H9 (cell line): ENCODE results near the gene MRPL36. TPM values are rescaled to one million over a fixed set of nuclear protein-coding genes. Genes with fewer than 3 reads are reported as not detected.

Experiments used
- DNase-seq: peaks from one replicate; pipeline ENCODE4 v3.0.0-alpha.2; 2017
- H2AFZ ChIP-seq: one replicate; pipeline ENCODE4 v1.6.1; 2013; ENCODE audit warnings: mild to moderate bottlenecking, low read length, control low read depth, moderate library complexity
- H2AK5ac ChIP-seq: 2 replicates; pipeline ENCODE4 v1.6.1; 2013; ENCODE audit warnings: low read length, control low read depth, mixed read lengths; ENCODE audit not compliant: insufficient read length
- H2BK120ac ChIP-seq: one replicate; pipeline ENCODE4 v1.6.1; 2013; ENCODE audit warnings: low read depth, mild to moderate bottlenecking, low read length, control low read depth, inconsistent platforms; ENCODE audit not compliant: poor library complexity, severe bottlenecking
- H2BK12ac ChIP-seq: 2 replicates; pipeline ENCODE4 v1.6.1; 2013; ENCODE audit warnings: low read length, control low read depth, mixed read lengths, low read depth; ENCODE audit not compliant: insufficient read length
- H2BK15ac ChIP-seq: 2 replicates; pipeline ENCODE4 v1.6.1; 2013; ENCODE audit warnings: low read depth, low read length, control low read depth
- H2BK20ac ChIP-seq: one replicate; pipeline ENCODE4 v1.6.1; 2013; ENCODE audit warnings: low read depth, mild to moderate bottlenecking, low read length, control low read depth, inconsistent platforms; ENCODE audit not compliant: poor library complexity, severe bottlenecking
- H2BK5ac ChIP-seq: 2 replicates; pipeline ENCODE4 v1.6.1; 2013; ENCODE audit warnings: low read length, control low read depth, mixed read lengths; ENCODE audit not compliant: insufficient read length
- H3K14ac ChIP-seq: 2 replicates; pipeline ENCODE4 v1.6.1; 2013; ENCODE audit warnings: low read length, control low read depth; ENCODE audit not compliant: insufficient read depth
- H3K18ac ChIP-seq: 2 replicates; pipeline ENCODE4 v1.6.1; 2013; ENCODE audit warnings: low read depth, mild to moderate bottlenecking, mixed read lengths, low read length, control low read depth; ENCODE audit not compliant: insufficient read length
- H3K23ac ChIP-seq: 2 replicates; pipeline ENCODE4 v1.6.1; 2013; ENCODE audit warnings: low read length, control low read depth, mixed read lengths, low read depth; ENCODE audit not compliant: insufficient read length
- H3K23me2 ChIP-seq: 2 replicates; pipeline ENCODE4 v1.6.1; 2013; ENCODE audit warnings: low read depth, mild to moderate bottlenecking, mixed read lengths, low read length, control low read depth; ENCODE audit not compliant: insufficient read length, poor library complexity, severe bottlenecking
- H3K27ac ChIP-seq: 2 replicates; pipeline ENCODE4 v1.5.1; 2013; ENCODE audit warnings: low read length, control low read depth, mixed read lengths, low read depth; ENCODE audit not compliant: insufficient read length
- H3K27me3 ChIP-seq: 2 replicates; pipeline ENCODE4 v1.6.1; 2013; ENCODE audit warnings: low read length, control low read depth, inconsistent platforms; ENCODE audit not compliant: insufficient read depth
- H3K4ac ChIP-seq: 2 replicates; pipeline ENCODE4 v1.6.1; 2013; ENCODE audit warnings: low read depth, mild to moderate bottlenecking, control low read depth, inconsistent platforms, low read length, moderate library complexity
- H3K4me1 ChIP-seq: 2 replicates; pipeline ENCODE4 v1.6.1; 2013; ENCODE audit warnings: low read length, control low read depth, inconsistent platforms; ENCODE audit not compliant: insufficient read depth
- H3K4me2 ChIP-seq: 2 replicates; pipeline ENCODE4 v1.6.1; 2013; ENCODE audit warnings: low read length, control low read depth, mixed read lengths; ENCODE audit not compliant: insufficient read length, insufficient read depth
- H3K56ac ChIP-seq: 2 replicates; pipeline ENCODE4 v1.6.1; 2013; ENCODE audit warnings: low read depth, mild to moderate bottlenecking, mixed read lengths, low read length, control low read depth; ENCODE audit not compliant: insufficient read length
- H3K79me1 ChIP-seq: 2 replicates; pipeline ENCODE4 v1.6.1; 2013; ENCODE audit warnings: low read depth, mild to moderate bottlenecking, moderate library complexity, low read length, control low read depth, inconsistent platforms; ENCODE audit not compliant: insufficient read depth, poor library complexity, severe bottlenecking
- H3K79me2 ChIP-seq: 2 replicates; pipeline ENCODE4 v1.6.1; 2013; ENCODE audit warnings: low read length, control low read depth, inconsistent platforms; ENCODE audit not compliant: insufficient read depth
- H3K9ac ChIP-seq: 2 replicates; pipeline ENCODE4 v1.6.1; 2013; ENCODE audit warnings: low read length, control low read depth, mixed read lengths; ENCODE audit not compliant: insufficient read length; ENCODE audit errors: extremely low read depth
- H3K9me3 ChIP-seq: one replicate; pipeline ENCODE4 v1.6.1; 2013; ENCODE audit warnings: low read depth, low read length, inconsistent platforms; ENCODE audit not compliant: control insufficient read depth
- H3T11ph ChIP-seq: one replicate; pipeline ENCODE4 v1.6.1; 2013; ENCODE audit warnings: mild to moderate bottlenecking, low read length, control low read depth, inconsistent platforms
- H4K20me1 ChIP-seq: one replicate; pipeline ENCODE4 v1.6.1; 2013; ENCODE audit not compliant: control insufficient read depth, insufficient read length, insufficient read depth
- H4K5ac ChIP-seq: 2 replicates; pipeline ENCODE4 v1.6.1; 2013; ENCODE audit warnings: low read depth, mild to moderate bottlenecking, mixed read lengths, low read length, control low read depth; ENCODE audit not compliant: insufficient read length
- H4K8ac ChIP-seq: replicated peaks from 2 replicates; pipeline ENCODE4 v1.6.1; 2013; ENCODE audit warnings: low read length, control low read depth, mixed read lengths, low read depth; ENCODE audit not compliant: insufficient read length
- H4K91ac ChIP-seq: 2 replicates; pipeline ENCODE4 v1.6.1; 2013; ENCODE audit warnings: low read depth, mild to moderate bottlenecking, moderate library complexity, mixed read lengths, low read length, control low read depth; ENCODE audit not compliant: insufficient read length
- H3K27ac Mint-ChIP-seq, 3 experiments: 2 replicates in 2 of 3; 3 replicates in 1 of 3; pipeline ENCODE4 v1.8.0; 2020 to 2021; ENCODE audit warnings: mixed read lengths in 3 of 3, mild to moderate bottlenecking in 1 of 3, moderate library complexity in 1 of 3
- H3K27me3 Mint-ChIP-seq: 2 replicates; pipeline ENCODE4 v1.8.0; 2021; ENCODE audit warnings: low read depth, mild to moderate bottlenecking, moderate library complexity, mixed read lengths
- H3K36me3 Mint-ChIP-seq, 3 experiments: 2 replicates in 2 of 3; 3 replicates in 1 of 3; pipeline ENCODE4 v1.8.0; 2020 to 2021; ENCODE audit warnings: low read depth in 3 of 3, mixed read lengths in 3 of 3; ENCODE audit not compliant: insufficient read depth in 1 of 3
- H3K4me1 Mint-ChIP-seq, 2 experiments: 2 replicates each; pipeline ENCODE4 v1.8.0; 2020; ENCODE audit warnings: mixed read lengths in 2 of 2
- H3K4me3 Mint-ChIP-seq, 2 experiments: 2 replicates in 1 of 2; 3 replicates in 1 of 2; pipeline ENCODE4 v1.8.0; 2020 to 2021; ENCODE audit warnings: mild to moderate bottlenecking in 2 of 2, mixed read lengths in 2 of 2, moderate library complexity in 1 of 2
- H3K9me3 Mint-ChIP-seq, 2 experiments: 2 replicates in 1 of 2; 3 replicates in 1 of 2; pipeline ENCODE4 v1.8.0; 2020; ENCODE audit warnings: mild to moderate bottlenecking in 2 of 2, mixed read lengths in 2 of 2, moderate library complexity in 1 of 2
- WGBS: extraction: QIAGEN DNeasy Blood & Tissue Kit; methylation state at CpG from one replicate; pipeline ENCODE4 v1.1.7; 2013; ENCODE audit warnings: missing lambda C conversion rate, low lambda C conversion rate, mixed read lengths; ENCODE audit not compliant: insufficient read length; ENCODE audit errors: extremely low coverage; 5-methylcytosine and 5-hydroxymethylcytosine counted together
- total RNA-seq: library from RNA; stranded (reverse); gene quantifications from 2 replicates; pipeline ENCODE4 v1.2.1, GENCODE V29; 2021
- TF ChIP-seq, protein P1 (sequence below): fragments of 200-600 bp; sonication (generic); conservative IDR thresholded peaks from 3 replicates; pipeline ENCODE4 v1.8.0; 2021; ENCODE audit warnings: antibody characterized with exemption, mild to moderate bottlenecking

Gene MRPL36
- total RNA-seq, 1 experiment from 2014 or later, result 67.3 TPM

DNA sequence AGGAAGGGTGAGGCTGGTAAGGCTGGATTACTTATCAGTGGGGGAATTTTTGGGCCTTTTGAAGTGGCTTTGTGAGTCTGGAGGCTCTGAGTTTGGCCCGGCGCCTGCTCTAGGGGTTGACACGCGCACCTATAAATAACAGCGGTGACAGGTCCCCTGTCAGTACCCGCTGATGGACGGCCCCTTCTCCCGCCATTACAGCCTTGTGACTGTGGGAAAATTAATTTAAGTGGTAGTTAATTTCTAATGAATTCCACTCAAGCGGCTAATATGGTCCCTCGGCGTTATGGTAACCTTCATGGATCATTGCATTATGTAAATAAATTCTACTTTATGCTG is 16.5 kb downstream of the MRPL36 start:
- H3K27me3 Mint-ChIP-seq, result no peaks in the 10 kb centered on the region; the same call in 1 of the 2 replicates
- DNase-seq, result no peak

More for the DNA sequence above, 16.5 kb downstream of the MRPL36 start:
- no peaks in the 10 kb centered on the region for H3K79me2 ChIP-seq
- no CpG with 5 or more reads among the region's 11 CpGs for WGBS
- H3K9me3 ChIP-seq, result no peaks in the 10 kb centered on the region
- no peak overlapping the region for H2AK5ac ChIP-seq
- no peak overlapping the region for H2BK20ac ChIP-seq
- H3K27me3 ChIP-seq, result no peaks in the 10 kb centered on the region
- H3K23ac ChIP-seq, result no peak overlapping the region
- H3K79me1 ChIP-seq, result no peaks in the 10 kb centered on the region
- H3K18ac ChIP-seq, result no peak overlapping the region
- H3K4me1 ChIP-seq, result no peaks in the 10 kb centered on the region
- no peak overlapping the region for H2BK12ac ChIP-seq
- no peak overlapping the region for H3K4me3 Mint-ChIP-seq
- TF ChIP-seq, protein P1, sequence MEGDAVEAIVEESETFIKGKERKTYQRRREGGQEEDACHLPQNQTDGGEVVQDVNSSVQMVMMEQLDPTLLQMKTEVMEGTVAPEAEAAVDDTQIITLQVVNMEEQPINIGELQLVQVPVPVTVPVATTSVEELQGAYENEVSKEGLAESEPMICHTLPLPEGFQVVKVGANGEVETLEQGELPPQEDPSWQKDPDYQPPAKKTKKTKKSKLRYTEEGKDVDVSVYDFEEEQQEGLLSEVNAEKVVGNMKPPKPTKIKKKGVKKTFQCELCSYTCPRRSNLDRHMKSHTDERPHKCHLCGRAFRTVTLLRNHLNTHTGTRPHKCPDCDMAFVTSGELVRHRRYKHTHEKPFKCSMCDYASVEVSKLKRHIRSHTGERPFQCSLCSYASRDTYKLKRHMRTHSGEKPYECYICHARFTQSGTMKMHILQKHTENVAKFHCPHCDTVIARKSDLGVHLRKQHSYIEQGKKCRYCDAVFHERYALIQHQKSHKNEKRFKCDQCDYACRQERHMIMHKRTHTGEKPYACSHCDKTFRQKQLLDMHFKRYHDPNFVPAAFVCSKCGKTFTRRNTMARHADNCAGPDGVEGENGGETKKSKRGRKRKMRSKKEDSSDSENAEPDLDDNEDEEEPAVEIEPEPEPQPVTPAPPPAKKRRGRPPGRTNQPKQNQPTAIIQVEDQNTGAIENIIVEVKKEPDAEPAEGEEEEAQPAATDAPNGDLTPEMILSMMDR, result no peak
- H3K14ac ChIP-seq, result no peak overlapping the region
- H4K5ac ChIP-seq, result no peak overlapping the region
- no peak overlapping the region for H3K4me2 ChIP-seq
- H3K23me2 ChIP-seq, result peaks cover 2% of the 10 kb centered on the region
- no peak overlapping the region for H4K8ac ChIP-seq
- no peak overlapping the region for H2BK120ac ChIP-seq
- H4K91ac ChIP-seq, result no peak overlapping the region
- H3K9ac ChIP-seq, result no peak overlapping the region
- H2BK15ac ChIP-seq, result no peak overlapping the region
- no peaks in the 10 kb centered on the region; a peak in 1 of 4 replicates for H3K4me1 Mint-ChIP-seq
- H3K27ac ChIP-seq, result no peak overlapping the region
- H4K20me1 ChIP-seq, result no peaks in the 10 kb centered on the region
- H3K36me3 Mint-ChIP-seq, result no peaks in the 10 kb centered on the region
- H3T11ph ChIP-seq, result no peak overlapping the region
- no peak overlapping the region for H3K27ac Mint-ChIP-seq
- no peaks in the 10 kb centered on the region; a peak in 1 of 5 replicates for H3K9me3 Mint-ChIP-seq
- H3K4ac ChIP-seq, result no peak overlapping the region
- no peak overlapping the region for H2BK5ac ChIP-seq
- no peak overlapping the region for H2AFZ ChIP-seq
- no peak overlapping the region for H3K56ac ChIP-seq
